ENCODE data around the gene PTOV1. TPM values are rescaled to one million over a fixed set of nuclear protein-coding genes. Genes with fewer than 3 reads are reported as not detected.

PTOV1 gene
- total and polyA plus RNA-seq, 2 of the 13 experiments (the other 11 are each of a cell fraction or from before 2014, with no cell fraction given), result 63.5 to 68.5 TPM

DNA sequence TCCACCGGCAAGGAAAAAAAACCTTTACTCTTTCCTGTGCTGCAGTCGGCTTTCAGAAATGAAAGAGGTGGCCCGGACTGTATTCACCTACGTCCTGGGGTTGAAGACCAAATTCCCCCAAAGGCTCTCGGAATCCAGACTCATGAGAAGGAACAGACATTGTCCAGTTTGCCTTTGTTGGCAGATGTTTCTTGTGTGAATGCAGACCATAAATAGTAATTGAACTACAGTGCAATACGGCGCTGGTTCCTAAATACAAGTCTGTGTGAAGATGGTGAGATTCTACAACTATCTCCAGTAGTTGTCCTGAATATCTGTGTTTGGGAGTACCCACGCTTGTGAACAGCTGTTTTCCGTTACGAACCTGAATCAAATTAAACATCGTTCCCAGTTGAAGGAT lies 11.2 kb upstream of the PTOV1 start:
- ChIA-PET POLR2A (no interaction called here), CTCF (ENCODE audit: low intra/inter-chr PET ratio, low total read pairs) (no interaction called here)
- ATAC-seq (no peak), DNase-seq (ENCODE audit: low spot score) (no peak), FAIRE-seq (no peak)
- H3K79me2 ChIP-seq (ENCODE audit: insufficient read depth, low read length), result no peaks in the 10 kb centered on the region
- no TSS peak for BruUV-seq (replicated peaks)
- H3K4me1 ChIP-seq (ENCODE audit: insufficient read depth, low read length), result peaks cover 10% of the 10 kb centered on the region
- no peak overlapping the region for H2AFZ ChIP-seq (ENCODE audit: low read length)
- H4K20me1 ChIP-seq (ENCODE audit: insufficient read depth, low read length), result no peaks in the 10 kb centered on the region
- in situ Hi-C loops (cut with HindIII; ENCODE audit: extremely low pct_ligation_motif_present, low pct_unique_long_range_greater_than_20kb), result no loop called here
- no peak overlapping the region for H3K9ac ChIP-seq (ENCODE audit: insufficient read depth, low read depth, low read length)
- peaks cover 15 to 36% of the 10 kb centered on the region in 2 experiments; a peak in 4 of 5 replicates for H3K36me3 ChIP-seq (replicated peaks in 1 of 2; ENCODE audit: control insufficient read depth in 1 of 2, insufficient read depth in 2 of 2, low read length in 2 of 2)
- H3K9me3 ChIP-seq (ENCODE audit: low read length), result no peaks in the 10 kb centered on the region
- no peak overlapping the region for H3K27ac ChIP-seq (ENCODE audit: extremely low read length, insufficient read depth, low read length)
- H3K4me3 ChIP-seq (replicated peaks in 1 of 3; ENCODE audit: insufficient read depth in 1 of 3, low read depth in 2 of 3, low read length in 3 of 3), result no peak overlapping the region
- TF ChIP-seq ZNF569 (CRISPR knock-in tag; IDR thresholded peaks at IDR 0.05; ENCODE audit: borderline replicate concordance) (no peak), ZNF367 (CRISPR knock-in tag; IDR thresholded peaks at IDR 0.05; ENCODE audit: borderline replicate concordance) (no peak), ZNF883 (CRISPR knock-in tag; IDR thresholded peaks at IDR 0.05; ENCODE audit: not compliant biosample characterization) (no peak), CHCHD3 (CRISPR knock-in tag; IDR thresholded peaks at IDR 0.05) (no peak), ZSCAN31 (CRISPR knock-in tag; IDR thresholded peaks at IDR 0.05; ENCODE audit: low read depth) (no peak)
- TF ChIP-seq, protein P1, sequence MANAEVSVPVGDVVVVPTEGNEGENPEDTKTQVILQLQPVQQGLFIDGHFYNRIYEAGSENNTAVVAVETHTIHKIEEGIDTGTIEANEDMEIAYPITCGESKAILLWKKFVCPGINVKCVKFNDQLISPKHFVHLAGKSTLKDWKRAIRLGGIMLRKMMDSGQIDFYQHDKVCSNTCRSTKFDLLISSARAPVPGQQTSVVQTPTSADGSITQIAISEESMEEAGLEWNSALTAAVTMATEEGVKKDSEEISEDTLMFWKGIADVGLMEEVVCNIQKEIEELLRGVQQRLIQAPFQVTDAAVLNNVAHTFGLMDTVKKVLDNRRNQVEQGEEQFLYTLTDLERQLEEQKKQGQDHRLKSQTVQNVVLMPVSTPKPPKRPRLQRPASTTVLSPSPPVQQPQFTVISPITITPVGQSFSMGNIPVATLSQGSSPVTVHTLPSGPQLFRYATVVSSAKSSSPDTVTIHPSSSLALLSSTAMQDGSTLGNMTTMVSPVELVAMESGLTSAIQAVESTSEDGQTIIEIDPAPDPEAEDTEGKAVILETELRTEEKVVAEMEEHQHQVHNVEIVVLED (CRISPR knock-in tag; IDR thresholded peaks at IDR 0.05; ENCODE audit: borderline replicate concordance), result no peak
- intact Hi-C loops (cut with micrococcal nuclease; ENCODE audit: unreplicated experiment), result no loop called here
- WGBS (ENCODE audit: low lambda C conversion rate), result 96% methylated on average over 11 of the region's 11 CpGs
- H3K4me2 ChIP-seq (ENCODE audit: low read depth, low read length), result no peak overlapping the region
- no peaks in the 10 kb centered on the region for H3K27me3 ChIP-seq (ENCODE audit: control insufficient read depth in 1 of 2, insufficient read depth in 2 of 2, low read length in 2 of 2)

DNA sequence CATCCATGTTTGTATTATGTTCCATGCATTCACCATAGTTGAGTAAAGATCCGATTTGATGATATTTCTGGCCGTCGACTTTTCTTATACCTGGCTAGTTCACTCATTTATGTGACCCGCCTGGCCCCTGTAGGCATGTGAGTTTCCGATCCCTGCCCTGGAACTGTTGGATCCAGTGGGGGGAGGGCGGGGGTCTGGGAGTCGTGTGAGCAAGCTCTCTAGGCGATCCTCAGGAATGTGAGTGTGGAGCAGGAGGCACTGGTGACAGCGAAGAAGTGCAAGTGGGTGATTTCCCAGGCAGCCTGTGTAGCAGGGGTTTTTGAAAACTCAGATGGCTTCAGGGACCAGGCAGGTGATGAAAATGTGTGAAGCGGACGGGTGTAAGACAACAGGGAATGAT lies 10.6 kb upstream of the PTOV1 start:
- Histone ChIP-seq H4K20me1 (ENCODE audit: insufficient read depth, low read length) (no peaks in the 10 kb centered on the region), H3K4me1 (ENCODE audit: insufficient read depth, low read length) (peaks cover 12% of the 10 kb centered on the region), H3K27me3 (ENCODE audit: control insufficient read depth in 1 of 2, insufficient read depth in 2 of 2, low read length in 2 of 2) (no peaks in the 10 kb centered on the region), H3K9ac (ENCODE audit: insufficient read depth, low read depth, low read length) (no peak overlapping the region), H3K4me2 (ENCODE audit: low read depth, low read length) (no peak overlapping the region), H3K9me3 (ENCODE audit: low read length) (no peaks in the 10 kb centered on the region), H2AFZ (ENCODE audit: low read length) (no peak overlapping the region), H3K27ac (ENCODE audit: extremely low read length, insufficient read depth, low read length) (no peak overlapping the region), H3K79me2 (ENCODE audit: insufficient read depth, low read length) (no peaks in the 10 kb centered on the region), H3K36me3 (replicated peaks in 1 of 2; ENCODE audit: control insufficient read depth in 1 of 2, insufficient read depth in 2 of 2, low read length in 2 of 2) (peaks cover 12 to 30% of the 10 kb centered on the region in 2 experiments; a peak in 4 of 5 replicates), H3K4me3 (replicated peaks in 1 of 3; ENCODE audit: insufficient read depth in 1 of 3, low read depth in 2 of 3, low read length in 3 of 3) (no peak overlapping the region)
- ChIA-PET POLR2A (no interaction called here), CTCF (ENCODE audit: low intra/inter-chr PET ratio, low total read pairs) (no interaction called here)
- in situ Hi-C loops (cut with HindIII; ENCODE audit: extremely low pct_ligation_motif_present, low pct_unique_long_range_greater_than_20kb) (no loop called here), intact Hi-C loops (cut with micrococcal nuclease; ENCODE audit: unreplicated experiment) (no loop called here)
- FAIRE-seq (no peak), ATAC-seq (no peak), DNase-seq (ENCODE audit: low spot score) (no peak)
- BruUV-seq (replicated peaks), result no TSS peak
- WGBS (ENCODE audit: low lambda C conversion rate), result 92% methylated on average over 11 of the region's 11 CpGs
- TF ChIP-seq RAD51 (IDR thresholded peaks at IDR 0.05; ENCODE audit: borderline replicate concordance), result no peak
- no peak for TF ChIP-seq ZNF136 (CRISPR knock-in tag; IDR thresholded peaks at IDR 0.05; ENCODE audit: low read depth)
- TF ChIP-seq ZNF605 (CRISPR knock-in tag; IDR thresholded peaks at IDR 0.05), result no peak
- no peak for TF ChIP-seq ZSCAN30 (CRISPR knock-in tag; IDR thresholded peaks at IDR 0.05)

Data from HepG2 (cell line).